Measurements from ENCODE around the gene C1orf174.

DNA sequence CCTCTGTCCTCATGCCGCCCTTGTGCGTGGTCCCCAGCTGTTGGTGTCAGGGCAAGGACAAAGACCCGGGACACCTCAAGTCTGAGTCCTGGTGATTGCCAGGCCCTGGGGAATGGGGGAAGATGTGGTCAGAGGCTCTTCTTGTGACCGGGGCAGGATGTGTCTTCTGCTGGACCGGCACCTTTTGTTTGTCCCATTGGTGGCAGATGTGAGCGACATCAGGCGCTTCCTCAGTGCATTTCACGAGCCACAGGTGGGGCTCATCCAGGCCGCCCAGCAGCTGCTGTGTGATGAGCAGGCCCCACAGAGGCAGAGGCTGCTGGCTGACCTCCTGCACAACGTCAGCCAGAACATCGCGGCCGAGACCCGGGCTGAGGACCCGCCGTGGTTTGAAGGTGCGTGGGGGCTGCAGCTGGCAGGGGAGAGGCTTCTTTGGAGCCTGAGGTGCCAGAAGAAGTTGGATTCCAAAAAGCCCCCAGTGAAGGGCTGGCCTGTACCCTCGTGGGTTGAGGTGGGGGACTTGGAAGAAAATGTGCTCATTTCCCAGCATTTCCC lies 34.4 kb downstream of the C1orf174 start:
- no peak for TF ChIP-seq POLR2A (IDR thresholded peaks at IDR 0.05)
- TF ChIP-seq, protein P1, sequence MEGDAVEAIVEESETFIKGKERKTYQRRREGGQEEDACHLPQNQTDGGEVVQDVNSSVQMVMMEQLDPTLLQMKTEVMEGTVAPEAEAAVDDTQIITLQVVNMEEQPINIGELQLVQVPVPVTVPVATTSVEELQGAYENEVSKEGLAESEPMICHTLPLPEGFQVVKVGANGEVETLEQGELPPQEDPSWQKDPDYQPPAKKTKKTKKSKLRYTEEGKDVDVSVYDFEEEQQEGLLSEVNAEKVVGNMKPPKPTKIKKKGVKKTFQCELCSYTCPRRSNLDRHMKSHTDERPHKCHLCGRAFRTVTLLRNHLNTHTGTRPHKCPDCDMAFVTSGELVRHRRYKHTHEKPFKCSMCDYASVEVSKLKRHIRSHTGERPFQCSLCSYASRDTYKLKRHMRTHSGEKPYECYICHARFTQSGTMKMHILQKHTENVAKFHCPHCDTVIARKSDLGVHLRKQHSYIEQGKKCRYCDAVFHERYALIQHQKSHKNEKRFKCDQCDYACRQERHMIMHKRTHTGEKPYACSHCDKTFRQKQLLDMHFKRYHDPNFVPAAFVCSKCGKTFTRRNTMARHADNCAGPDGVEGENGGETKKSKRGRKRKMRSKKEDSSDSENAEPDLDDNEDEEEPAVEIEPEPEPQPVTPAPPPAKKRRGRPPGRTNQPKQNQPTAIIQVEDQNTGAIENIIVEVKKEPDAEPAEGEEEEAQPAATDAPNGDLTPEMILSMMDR (IDR thresholded peaks at IDR 0.05) = no peak
